Upper lobe of right lung (tissue), 1 donor: ENCODE measurements around the gene H2AZ2. TPM values are rescaled to one million over a fixed set of nuclear protein-coding genes. Genes with fewer than 3 reads are reported as not detected.
A peak's percentile ranks its signal among the peaks of the same experiment; 100 is the strongest.

ENCODE experiments used
- ATAC-seq: fragments of 200-7000 bp; cut with Tn5 transposase; one replicate; pipeline ENCODE4 v1.9.1; 2020; ENCODE audit warnings: mild to moderate bottlenecking, moderate library complexity
- DNase-seq: peaks from one replicate; pipeline ENCODE4 v3.0.0-alpha.2; 2020
- H3K27ac ChIP-seq: fragments of 200-600 bp; one replicate; pipeline ENCODE4 v1.8.0; 2022
- H3K27me3 ChIP-seq: fragments of 200-600 bp; one replicate; pipeline ENCODE4 v1.8.0; 2022; ENCODE audit warnings: mild to moderate bottlenecking
- H3K36me3 ChIP-seq: fragments of 200-600 bp; one replicate; pipeline ENCODE4 v1.8.0; 2022
- H3K4me1 ChIP-seq: fragments of 200-600 bp; one replicate; pipeline ENCODE4 v1.8.0; 2022
- H3K4me3 ChIP-seq: fragments of 200-600 bp; one replicate; pipeline ENCODE4 v1.8.0; 2022; ENCODE audit warnings: mild to moderate bottlenecking
- H3K9me3 ChIP-seq: fragments of 200-600 bp; one replicate; pipeline ENCODE4 v1.8.0; 2022
- intact Hi-C: fragments of 100-400 bp; cut with DNase I; formaldehyde crosslinking; loops from one replicate; pipeline ENCODE4 v1.11.0; 2022
- total RNA-seq: library from RNA; stranded (reverse); fragmentation: NEBNext Ultra II Directional; extraction: Animal tissue kit (Norgen Biotek cat#: 25700); gene quantifications from one replicate; pipeline ENCODE4 v1.2.1, GENCODE V29; 2021
- TF ChIP-seq, protein P1 (sequence below): fragments of 200-600 bp; IDR thresholded peaks from one replicate; pipeline ENCODE4 v1.8.0; 2022; ENCODE audit warnings: antibody characterized with exemption
- donor health status: DM: no; HTN: yes; CAD: no; lungs with severe emphysema.

H2AZ2 gene
- total RNA-seq, 1 donor from 2014 or later, result 131 TPM

DNA sequence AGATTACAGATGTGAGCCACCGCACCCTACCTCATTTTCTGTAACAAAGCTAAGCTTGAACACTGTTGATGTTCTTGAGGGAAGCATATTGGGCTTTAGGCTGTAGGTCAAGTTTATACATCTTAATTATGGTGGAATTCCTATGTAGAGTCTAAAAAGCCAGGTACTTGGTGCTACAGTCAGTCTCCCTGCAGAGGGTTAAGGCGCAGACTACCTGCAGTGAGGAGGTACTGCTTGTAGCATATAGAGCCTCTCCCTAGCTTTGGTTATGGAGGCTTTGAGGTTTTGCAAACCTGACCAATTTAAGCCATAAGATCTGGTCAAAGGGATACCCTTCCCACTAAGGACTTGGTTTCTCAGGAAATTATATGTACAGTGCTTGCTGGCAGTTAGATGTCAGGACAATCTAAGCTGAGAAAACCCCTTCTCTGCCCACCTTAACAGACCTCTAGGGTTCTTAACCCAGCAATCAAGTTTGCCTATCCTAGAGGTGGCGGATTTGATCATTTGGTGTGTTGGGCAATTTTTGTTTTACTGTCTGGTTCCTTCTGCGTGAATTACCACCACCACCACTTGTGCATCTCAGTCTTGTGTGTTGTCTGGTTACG lies 45.4 kb downstream of the H2AZ2 start:
- no peaks in the 10 kb centered on the region for H3K9me3 ChIP-seq
- H3K4me3 ChIP-seq, result no peak overlapping the region
- H3K27ac ChIP-seq, result no peak overlapping the region
- H3K27me3 ChIP-seq, result no peaks in the 10 kb centered on the region
- intact Hi-C loops, result no loop called here
- peaks cover 16% of the 10 kb centered on the region for H3K4me1 ChIP-seq
- H3K36me3 ChIP-seq, result peaks cover 69% of the 10 kb centered on the region
- ATAC-seq (no peak), DNase-seq (no peak)
- TF ChIP-seq, protein P1, sequence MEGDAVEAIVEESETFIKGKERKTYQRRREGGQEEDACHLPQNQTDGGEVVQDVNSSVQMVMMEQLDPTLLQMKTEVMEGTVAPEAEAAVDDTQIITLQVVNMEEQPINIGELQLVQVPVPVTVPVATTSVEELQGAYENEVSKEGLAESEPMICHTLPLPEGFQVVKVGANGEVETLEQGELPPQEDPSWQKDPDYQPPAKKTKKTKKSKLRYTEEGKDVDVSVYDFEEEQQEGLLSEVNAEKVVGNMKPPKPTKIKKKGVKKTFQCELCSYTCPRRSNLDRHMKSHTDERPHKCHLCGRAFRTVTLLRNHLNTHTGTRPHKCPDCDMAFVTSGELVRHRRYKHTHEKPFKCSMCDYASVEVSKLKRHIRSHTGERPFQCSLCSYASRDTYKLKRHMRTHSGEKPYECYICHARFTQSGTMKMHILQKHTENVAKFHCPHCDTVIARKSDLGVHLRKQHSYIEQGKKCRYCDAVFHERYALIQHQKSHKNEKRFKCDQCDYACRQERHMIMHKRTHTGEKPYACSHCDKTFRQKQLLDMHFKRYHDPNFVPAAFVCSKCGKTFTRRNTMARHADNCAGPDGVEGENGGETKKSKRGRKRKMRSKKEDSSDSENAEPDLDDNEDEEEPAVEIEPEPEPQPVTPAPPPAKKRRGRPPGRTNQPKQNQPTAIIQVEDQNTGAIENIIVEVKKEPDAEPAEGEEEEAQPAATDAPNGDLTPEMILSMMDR, result no peak

DNA sequence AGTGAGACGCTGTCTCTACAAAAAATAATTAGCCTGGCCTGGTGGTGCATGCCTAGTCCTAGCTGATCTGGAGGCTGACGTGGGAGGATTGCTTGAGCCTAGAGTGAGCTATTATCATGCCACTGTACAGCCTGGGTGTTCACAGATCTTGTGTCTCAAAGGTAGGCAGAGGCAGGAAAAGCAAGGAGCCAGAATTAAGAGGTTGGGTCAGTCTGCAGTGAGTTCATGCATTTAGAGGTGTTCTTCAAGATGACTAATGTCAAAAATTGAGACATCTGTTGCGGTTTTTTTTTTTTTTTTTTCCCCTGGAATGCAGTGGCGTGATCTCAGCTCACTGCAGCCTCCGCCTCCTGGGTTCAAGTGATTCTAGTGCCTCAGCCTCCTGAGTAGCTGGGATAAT lies 46.0 kb downstream of the H2AZ2 start:
- DNase-seq (no peak), ATAC-seq (no peak)
- TF ChIP-seq, protein P1, result no peak
- H3K9me3 ChIP-seq, result no peaks in the 10 kb centered on the region
- H3K4me3 ChIP-seq, result no peak overlapping the region
- intact Hi-C loops, result no loop called here
- peaks cover 16% of the 10 kb centered on the region for H3K4me1 ChIP-seq
- no peaks in the 10 kb centered on the region for H3K27me3 ChIP-seq
- no peak overlapping the region for H3K27ac ChIP-seq
- peaks cover 69% of the 10 kb centered on the region for H3K36me3 ChIP-seq

DNA sequence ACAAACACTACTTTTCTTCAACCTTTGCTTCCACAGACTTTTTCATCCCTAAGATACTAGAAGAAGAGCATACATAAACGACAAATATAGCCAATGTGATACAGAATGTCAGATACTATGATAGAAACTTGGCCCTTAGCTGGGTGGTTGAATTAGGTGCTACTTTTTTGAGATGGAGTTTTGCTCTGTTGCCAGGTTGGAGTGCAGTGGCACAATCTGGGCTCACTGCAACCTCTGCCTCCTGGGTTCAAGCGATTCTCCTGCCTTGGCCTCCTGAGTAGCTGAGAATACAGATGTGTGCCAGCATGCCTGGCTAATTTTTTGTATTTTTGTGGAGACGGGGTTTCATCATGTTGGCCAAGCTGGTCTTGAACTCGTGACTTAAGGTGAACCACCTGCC lies 47.9 kb downstream of the H2AZ2 start:
- H3K27ac ChIP-seq, result no peak overlapping the region
- peaks cover 22% of the 10 kb centered on the region for H3K4me1 ChIP-seq
- no peaks in the 10 kb centered on the region for H3K9me3 ChIP-seq
- H3K4me3 ChIP-seq, result no peak overlapping the region
- no peaks in the 10 kb centered on the region for H3K27me3 ChIP-seq
- intact Hi-C loops, result no loop called here
- TF ChIP-seq, protein P1, result no peak
- peaks cover 68% of the 10 kb centered on the region for H3K36me3 ChIP-seq
- ATAC-seq (no peak), DNase-seq (no peak)

DNA sequence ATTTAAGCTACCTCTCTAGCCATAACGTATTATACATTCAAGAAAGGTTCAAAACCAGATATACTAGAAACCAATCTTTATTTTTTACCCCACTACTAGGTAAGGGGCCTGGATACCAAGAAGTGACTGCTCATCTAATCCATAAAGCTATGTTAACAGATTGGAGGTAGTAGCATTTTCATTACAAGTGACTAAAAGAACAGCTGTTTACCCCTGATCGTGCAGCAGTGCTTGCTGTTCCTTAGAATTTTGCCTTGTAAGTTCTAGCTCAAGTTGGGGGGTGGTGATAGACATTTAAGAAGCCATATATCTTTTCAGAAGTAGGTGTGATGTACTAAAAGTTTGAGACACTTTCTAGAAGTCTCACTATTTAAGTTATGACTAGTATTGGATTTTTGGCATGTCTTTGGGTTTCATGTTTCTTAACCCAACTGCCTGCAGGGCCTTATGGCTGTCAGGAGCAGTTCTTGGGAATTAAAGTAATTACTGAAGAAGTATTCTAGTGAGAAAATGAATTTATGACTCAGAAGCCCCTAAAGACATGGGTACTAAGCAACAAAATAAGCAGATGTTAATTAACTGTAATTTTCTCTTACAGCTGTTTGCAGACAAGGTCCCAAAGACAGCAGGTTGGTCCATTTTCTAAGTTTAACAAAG lies 49.1 kb downstream of the H2AZ2 start:
- intact Hi-C loops, result no loop called here
- Histone ChIP-seq H3K36me3 (peaks cover 56% of the 10 kb centered on the region), H3K27me3 (no peaks in the 10 kb centered on the region), H3K4me3 (peak overlapping the region; percentile 92), H3K4me1 (peaks cover 22% of the 10 kb centered on the region), H3K9me3 (no peaks in the 10 kb centered on the region), H3K27ac (peak overlapping the region; percentile 99)
- ATAC-seq (no peak), DNase-seq (no peak)
- TF ChIP-seq, protein P1, result no peak

- ATAC-seq (peak; percentile 79), DNase-seq (peak; percentile 94)
- peaks cover 22% of the 10 kb centered on the region for H3K4me1 ChIP-seq
- no peaks in the 10 kb centered on the region for H3K9me3 ChIP-seq
- TF ChIP-seq, protein P1, result peak; percentile 64
- intact Hi-C loops, result no loop called here
- H3K36me3 ChIP-seq, result peaks cover 44% of the 10 kb centered on the region
- peak overlapping the region; percentile 99 for H3K27ac ChIP-seq
- peak overlapping the region; percentile 92 for H3K4me3 ChIP-seq
- H3K27me3 ChIP-seq, result no peaks in the 10 kb centered on the region
Observed at GRCh38 chr7:44797329-44798258, 50.3 kb downstream of the H2AZ2 start.
